ENCODE results near the gene KCNT2. TPM values are rescaled to one million over a fixed set of nuclear protein-coding genes. Genes with fewer than 3 reads are reported as not detected.
A peak's percentile ranks its signal among the peaks of the same experiment; 100 is the strongest.

The KCNT2 gene
- total and polyA plus RNA-seq, 2 donors (not counting 3 experiments of a cell fraction or from before 2014, with no cell fraction given) = 0.46 to 1.6 TPM

GRCh38 chr1:196403803-196404690, 204.2 kb downstream of the KCNT2 start:
- intact Hi-C loops (cut with micrococcal nuclease) (no loop called here), dilution Hi-C loops (cut with MboI; ENCODE audit: extremely low pct_ligation_motif_present, low sequenced_read_pairs) (no loop called here)
- no peak for TF ChIP-seq CTCF (IDR thresholded peaks at IDR 0.05; ENCODE audit: extremely low read depth in 1 of 2, insufficient read depth in 1 of 2, low read depth in 1 of 2, low read length in 2 of 2)
- peak; percentile 26 for TF ChIP-seq GATA2 (IDR thresholded peaks at IDR 0.05; ENCODE audit: insufficient read depth, insufficient read length, low read depth, low read length)
- no peaks in the 10 kb centered on the region for H3K9me1 ChIP-seq (replicated peaks; ENCODE audit: control insufficient read depth, extremely low read depth, insufficient read depth, low read length)
- no peak overlapping the region for H3K9ac ChIP-seq (replicated peaks; ENCODE audit: extremely low read depth, insufficient read depth, low read length)
- no peak overlapping the region for H3K4me3 ChIP-seq (replicated peaks in 1 of 3; ENCODE audit: insufficient read depth in 1 of 3, low read depth in 1 of 3, low read length in 3 of 3)
- CTCF ChIA-PET = interaction anchor here (0.7 to 1.1 kb wide), 3 partner anchors 31 to 257 kb away, joined by 3 to 4 read pairs (median 3); no protein-coding TSS in a partner anchor
- BruUV-seq (replicated peaks) = no TSS peak
- no peaks in the 10 kb centered on the region for H3K9me3 ChIP-seq (replicated peaks; ENCODE audit: control insufficient read depth, insufficient read depth, low read length)
- peak; percentile 83 for DNase-seq (ENCODE audit: low read depth, low spot score)
- H3K4me2 ChIP-seq (ENCODE audit: insufficient read depth, low read length) = peak overlapping the region; percentile 39
- peak overlapping the region; percentile 72 for H2AFZ ChIP-seq (ENCODE audit: low read depth, low read length)
- H3K27me3 ChIP-seq (ENCODE audit: control insufficient read depth in 2 of 2, insufficient read depth in 2 of 2, low read length in 2 of 2) = no peaks in the 10 kb centered on the region
- H3K4me1 ChIP-seq (ENCODE audit: control insufficient read depth, extremely low read depth, insufficient read depth, low read length) = peaks cover 42% of the 10 kb centered on the region
- no peak for FAIRE-seq
- H3K36me3 ChIP-seq (ENCODE audit: control insufficient read depth in 2 of 2, extremely low read depth in 1 of 2, insufficient read depth in 2 of 2, low read length in 2 of 2) = no peaks in the 10 kb centered on the region
- H3K79me2 ChIP-seq (ENCODE audit: control insufficient read depth, insufficient read depth, low read length) = no peaks in the 10 kb centered on the region
- POLR2A ChIA-PET = no interaction called here
- H4K20me1 ChIP-seq (replicated peaks; ENCODE audit: control insufficient read depth, extremely low read depth, insufficient read depth, low read length) = no peaks in the 10 kb centered on the region
- no peak overlapping the region for H3K27ac ChIP-seq (ENCODE audit: insufficient read depth, low read depth, low read length)

- no peak overlapping the region for H2AFZ ChIP-seq (ENCODE audit: low read depth, low read length)
- no peaks in the 10 kb centered on the region for H3K27me3 ChIP-seq (ENCODE audit: control insufficient read depth in 2 of 2, insufficient read depth in 2 of 2, low read length in 2 of 2)
- no peaks in the 10 kb centered on the region for H3K9me1 ChIP-seq (replicated peaks; ENCODE audit: control insufficient read depth, extremely low read depth, insufficient read depth, low read length)
- ChIA-PET CTCF (interaction anchor here (1.7 kb wide), 1 partner anchor 12 kb away, joined by 4 read pairs; no protein-coding TSS in a partner anchor), POLR2A (no interaction called here)
- H3K4me3 ChIP-seq (replicated peaks in 1 of 3; ENCODE audit: insufficient read depth in 1 of 3, low read depth in 1 of 3, low read length in 3 of 3) = no peak overlapping the region
- intact Hi-C loops (cut with micrococcal nuclease) (no loop called here), dilution Hi-C loops (cut with MboI; ENCODE audit: extremely low pct_ligation_motif_present, low sequenced_read_pairs) (no loop called here)
- no TSS peak for BruUV-seq (replicated peaks)
- H3K27ac ChIP-seq (ENCODE audit: insufficient read depth, low read depth, low read length) = no peak overlapping the region
- no peak overlapping the region for H3K4me2 ChIP-seq (ENCODE audit: insufficient read depth, low read length)
- H3K4me1 ChIP-seq (ENCODE audit: control insufficient read depth, extremely low read depth, insufficient read depth, low read length) = peaks cover 27% of the 10 kb centered on the region
- no peak for FAIRE-seq
- no peaks in the 10 kb centered on the region for H3K79me2 ChIP-seq (ENCODE audit: control insufficient read depth, insufficient read depth, low read length)
- H3K9me3 ChIP-seq (replicated peaks; ENCODE audit: control insufficient read depth, insufficient read depth, low read length) = no peaks in the 10 kb centered on the region
- no peak for TF ChIP-seq MYC (IDR thresholded peaks at IDR 0.05; ENCODE audit: low read depth, low read length)
- no peak for TF ChIP-seq POLR2A (IDR thresholded peaks at IDR 0.05; ENCODE audit: low read depth, low read length)
- no peak for TF ChIP-seq JUN (IDR thresholded peaks at IDR 0.05; ENCODE audit: borderline replicate concordance, insufficient read depth, insufficient read length, low read depth)
- TF ChIP-seq GATA2 (IDR thresholded peaks at IDR 0.05; ENCODE audit: insufficient read depth, insufficient read length, low read depth, low read length) = no peak
- TF ChIP-seq CTCF (IDR thresholded peaks at IDR 0.05; ENCODE audit: extremely low read depth in 1 of 2, insufficient read depth in 1 of 2, low read depth in 1 of 2, low read length in 2 of 2) = no peak
- TF ChIP-seq MAX (IDR thresholded peaks at IDR 0.05; ENCODE audit: insufficient read depth, insufficient read length) = no peak
- TF ChIP-seq EZH2 (IDR thresholded peaks at IDR 0.05; ENCODE audit: borderline replicate concordance, low read depth, low read length, severe bottlenecking) = no peak
- TF ChIP-seq FOS (IDR thresholded peaks at IDR 0.05; ENCODE audit: borderline replicate concordance, insufficient read depth, low read length) = no peak
- TF ChIP-seq POLR2AphosphoS5 (IDR thresholded peaks at IDR 0.05; ENCODE audit: insufficient read depth, low read depth, low read length) = no peak
- no peak for DNase-seq (ENCODE audit: low read depth, low spot score)
- no peaks in the 10 kb centered on the region for H3K36me3 ChIP-seq (ENCODE audit: control insufficient read depth in 2 of 2, extremely low read depth in 1 of 2, insufficient read depth in 2 of 2, low read length in 2 of 2)
- no peak overlapping the region for H3K9ac ChIP-seq (replicated peaks; ENCODE audit: extremely low read depth, insufficient read depth, low read length)
- H4K20me1 ChIP-seq (replicated peaks; ENCODE audit: control insufficient read depth, extremely low read depth, insufficient read depth, low read length) = no peaks in the 10 kb centered on the region
Observed at GRCh38 chr1:196401891-196402290, 206.3 kb downstream of the KCNT2 start.
